IPS DF 4.7 (cell line): Measurements from ENCODE around the gene CRELD2.

ENCODE experiments used
- DNase-seq: peaks from one replicate; pipeline ENCODE4 v3.0.0-alpha.2; 2013; ENCODE audit warnings: low spot score; ENCODE audit errors: extremely low read depth

Gene CRELD2

GRCh38 chr22:49917974-49918910, at the start of gene CRELD2, which contains the start of gene ALG12:
TSS of gene CRELD2 (plus strand) at chr22:49918634. CDS start at chr22:49918770, 136 bp downstream.
TSS of gene ALG12 (minus strand) at chr22:49918438. CDS start at chr22:49913765, 4,673 bp downstream.
- no peak for DNase-seq

GRCh38 chr22:49869086-49869830, 49.2 kb upstream of the CRELD2 start:
- DNase-seq, result no peak

- no peak for DNase-seq
Measured at GRCh38 chr22:49869845-49870712, 48.4 kb upstream of the CRELD2 start.

- no peak for DNase-seq
Measured at GRCh38 chr22:49871482-49871881, 47.0 kb upstream of the CRELD2 start.

GRCh38 chr22:49872347-49872746, 46.1 kb upstream of the CRELD2 start:
- DNase-seq, result no peak

- DNase-seq, result no peak
Measured at GRCh38 chr22:49873228-49873940, 45.0 kb upstream of the CRELD2 start.

- DNase-seq, result no peak
Measured at GRCh38 chr22:49877642-49878041, 40.8 kb upstream of the CRELD2 start.

GRCh38 chr22:49878206-49878605, 40.2 kb upstream of the CRELD2 start:
- DNase-seq, result no peak

GRCh38 chr22:49879871-49880270, 38.6 kb upstream of the CRELD2 start:
- DNase-seq, result no peak

GRCh38 chr22:49880281-49880680, 38.2 kb upstream of the CRELD2 start:
- DNase-seq, result no peak

- DNase-seq, result no peak
Measured at GRCh38 chr22:49881856-49882255, 36.6 kb upstream of the CRELD2 start.

- no peak for DNase-seq
Measured at GRCh38 chr22:49882519-49883293, 35.7 kb upstream of the CRELD2 start.

- DNase-seq, result no peak
Measured at GRCh38 chr22:49883294-49883640, 35.2 kb upstream of the CRELD2 start.

- no peak for DNase-seq
Measured at GRCh38 chr22:49884075-49884474, 34.4 kb upstream of the CRELD2 start.

GRCh38 chr22:49884503-49885260, 33.8 kb upstream of the CRELD2 start:
- DNase-seq, result no peak

- DNase-seq, result no peak
Measured at GRCh38 chr22:49885281-49885680, 33.2 kb upstream of the CRELD2 start.

GRCh38 chr22:49885881-49886280, 32.6 kb upstream of the CRELD2 start:
- no peak for DNase-seq

GRCh38 chr22:49886346-49887063, 31.9 kb upstream of the CRELD2 start:
- DNase-seq, result no peak

GRCh38 chr22:49887064-49887451, 31.4 kb upstream of the CRELD2 start:
- DNase-seq, result no peak
